ENCODE results near the gene SLC35D1.

- TF ChIP-seq CTCF (IDR thresholded peaks at IDR 0.05) (no peak), EZH2phosphoT487 (IDR thresholded peaks at IDR 0.05) (no peak), EZH2 (IDR thresholded peaks at IDR 0.05) (no peak)
Measured at GRCh38 chr1:66981679-66982078, 72.3 kb downstream of the SLC35D1 start.

Data from neural progenitor cell (in vitro differentiated cells).